CD4-positive, CD25-positive, alpha-beta regulatory T cell (primary cell): ENCODE data around the gene ANAPC5. TPM values are rescaled to one million over a fixed set of nuclear protein-coding genes. Genes with fewer than 3 reads are reported as not detected.

Experiments used
- ATAC-seq, 2 donors: fragments of 150-1000 bp; cut with Tn5 transposase; one replicate each; pipeline ENCODE4 v1.10.0; 2021; ENCODE audit warnings: low read depth in 2 of 2, moderate number of reproducible peaks in 2 of 2, moderate library complexity in 1 of 2
- DNase-seq, 3 donors: peaks; one replicate each; pipeline versions ENCODE4 v3.0.0 to v3.0.0-alpha.2; 2012 to 2022; ENCODE audit warnings: mixed read lengths in 1 of 3
- H3K27ac ChIP-seq: one replicate; pipeline ENCODE4 v1.7.0; 2013; ENCODE audit warnings: mild to moderate bottlenecking, low read length; ENCODE audit not compliant: insufficient read depth, poor library complexity, severe bottlenecking
- H3K27me3 ChIP-seq: one replicate; pipeline ENCODE4 v1.7.0; 2013; ENCODE audit warnings: low read length; ENCODE audit not compliant: control insufficient read depth, insufficient read depth
- H3K36me3 ChIP-seq: one replicate; pipeline ENCODE4 v1.7.0; 2013; ENCODE audit warnings: mild to moderate bottlenecking, low read length, moderate library complexity; ENCODE audit not compliant: control insufficient read depth, insufficient read depth
- H3K4me1 ChIP-seq: 2 replicates; pipeline ENCODE4 v1.7.0; 2013; ENCODE audit warnings: mild to moderate bottlenecking, low read length; ENCODE audit not compliant: insufficient read depth, control insufficient read depth, poor library complexity, severe bottlenecking
- H3K4me3 ChIP-seq: one replicate; pipeline ENCODE4 v1.7.0; 2013; ENCODE audit warnings: low read depth, mild to moderate bottlenecking, low read length, moderate library complexity
- H3K9me3 ChIP-seq, 2 experiments: 1 replicate in 1 of 2; 2 replicates in 1 of 2; pipeline ENCODE4 v1.7.0; 2013; ENCODE audit warnings: low read length in 2 of 2, mild to moderate bottlenecking in 1 of 2, moderate library complexity in 1 of 2; ENCODE audit not compliant: control insufficient read depth in 2 of 2
- H3K27ac Mint-ChIP-seq, 3 donors: one replicate each; pipeline ENCODE4 v1.8.0; 2020 to 2022; ENCODE audit warnings: mild to moderate bottlenecking in 3 of 3, mixed read lengths in 3 of 3, moderate library complexity in 2 of 3
- H3K27me3 Mint-ChIP-seq: one replicate; pipeline ENCODE4 v1.8.0; 2022; ENCODE audit warnings: mild to moderate bottlenecking, mixed read lengths
- H3K36me3 Mint-ChIP-seq: one replicate; pipeline ENCODE4 v1.8.0; 2020; ENCODE audit warnings: mixed read lengths
- H3K4me1 Mint-ChIP-seq, 4 donors: one replicate each; pipeline ENCODE4 v1.8.0; 2020 to 2022; ENCODE audit warnings: mixed read lengths in 4 of 4, mild to moderate bottlenecking in 1 of 4
- H3K4me3 Mint-ChIP-seq, 4 donors: one replicate each; pipeline ENCODE4 v1.8.0; 2020 to 2022; ENCODE audit warnings: mild to moderate bottlenecking in 4 of 4, mixed read lengths in 4 of 4, moderate library complexity in 3 of 4
- H3K9me3 Mint-ChIP-seq, 7 donors: one replicate each; pipeline ENCODE4 v1.8.0; 2020 to 2022; ENCODE audit warnings: mixed read lengths in 7 of 7, mild to moderate bottlenecking in 3 of 7, moderate library complexity in 2 of 7
- polyA plus RNA-seq, 4 donors: library from polyadenylated mRNA; unstranded; fragments of 300-500 nt; fragmentation: Illumina TruSeq; gene quantifications; one replicate each; pipeline ENCODE4 v1.2.3, GENCODE V29; 2021
- total RNA-seq: library from RNA; stranded (reverse); gene quantifications from one replicate; pipeline ENCODE4 v1.2.3, GENCODE V29; 2022

The ANAPC5 gene
- total and polyA plus RNA-seq, 5 donors from 2014 or later = 113 to 141 (median 138) TPM

- Histone ChIP-seq H3K4me3 (peak overlapping the region; percentile 68), H3K9me3 (no peaks in the 10 kb centered on the region), H3K27ac (no peak overlapping the region), H3K36me3 (peaks cover 2% of the 10 kb centered on the region), H3K4me1 (peaks cover 32% of the 10 kb centered on the region), H3K27me3 (no peaks in the 10 kb centered on the region)
- peaks cover 10 to 38% (median 23%) of the 10 kb centered on the region in 4 donors for H3K4me1 Mint-ChIP-seq
- ATAC-seq = no peak
- H3K4me3 Mint-ChIP-seq = peak overlapping the region; percentile 91 to 93 (median 92)
- H3K27ac Mint-ChIP-seq = peak overlapping the region in 2 of 3 donors; percentile 45 to 87
- no peaks in the 10 kb centered on the region for H3K27me3 Mint-ChIP-seq
- H3K36me3 Mint-ChIP-seq = peaks cover 5% of the 10 kb centered on the region
- DNase-seq = peak in 1 of 3 donors; percentile 21
- H3K9me3 Mint-ChIP-seq = no peaks in the 10 kb centered on the region
Measured at GRCh38 chr12:121295116-121295745, 57.0 kb downstream of the ANAPC5 start.

GRCh38 chr12:121294151-121294889, 57.9 kb downstream of the ANAPC5 start:
- Histone ChIP-seq H3K9me3 (no peaks in the 10 kb centered on the region), H3K4me3 (no peak overlapping the region), H3K27me3 (no peaks in the 10 kb centered on the region), H3K36me3 (peaks cover 2% of the 10 kb centered on the region), H3K27ac (no peak overlapping the region), H3K4me1 (peaks cover 32% of the 10 kb centered on the region)
- Mint-ChIP-seq H3K4me3 (peak overlapping the region; percentile 26 to 92 (median 60)), H3K27ac (peak overlapping the region in 1 of 3 donors; percentile 8), H3K36me3 (peaks cover 9% of the 10 kb centered on the region), H3K4me1 (peaks cover 10 to 38% (median 26%) of the 10 kb centered on the region in 4 donors), H3K9me3 (no peaks in the 10 kb centered on the region), H3K27me3 (no peaks in the 10 kb centered on the region)
- DNase-seq (no peak), ATAC-seq (no peak)

DNA sequence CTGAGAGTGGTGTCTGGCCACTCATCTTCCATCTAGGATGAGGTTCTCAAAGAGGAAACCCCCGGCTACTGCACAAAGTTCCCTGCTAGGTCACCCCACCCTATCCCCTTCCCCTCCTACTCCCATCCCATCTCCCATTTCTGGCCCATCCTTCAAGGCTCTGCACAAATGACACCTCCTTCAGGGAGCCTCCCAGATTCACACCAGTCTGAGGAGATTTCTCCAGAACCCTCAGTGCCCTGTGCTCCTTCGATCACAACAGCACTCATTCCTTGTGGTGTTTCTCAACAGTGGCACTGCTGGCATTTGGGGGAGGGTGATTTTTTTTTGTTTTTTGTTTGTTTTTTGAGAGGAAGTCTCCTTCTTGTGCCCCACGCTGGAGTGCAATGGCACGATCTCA, 58.6 kb downstream of the ANAPC5 start:
- Histone ChIP-seq H3K9me3 (no peaks in the 10 kb centered on the region), H3K36me3 (peaks cover 2% of the 10 kb centered on the region), H3K27ac (no peak overlapping the region), H3K27me3 (no peaks in the 10 kb centered on the region), H3K4me1 (peaks cover 32% of the 10 kb centered on the region), H3K4me3 (no peak overlapping the region)
- H3K9me3 Mint-ChIP-seq = no peaks in the 10 kb centered on the region
- no peaks in the 10 kb centered on the region for H3K27me3 Mint-ChIP-seq
- peak overlapping the region in 1 of 3 donors; percentile 41 for H3K27ac Mint-ChIP-seq
- DNase-seq = no peak
- peak overlapping the region in 2 of 4 donors; percentile 11 to 66 for H3K4me3 Mint-ChIP-seq
- ATAC-seq = no peak
- peaks cover 10 to 43% (median 26%) of the 10 kb centered on the region in 4 donors for H3K4me1 Mint-ChIP-seq
- peaks cover 9% of the 10 kb centered on the region for H3K36me3 Mint-ChIP-seq

GRCh38 chr12:121290410-121290809, 61.8 kb downstream of the ANAPC5 start:
- Histone ChIP-seq H3K9me3 (no peaks in the 10 kb centered on the region), H3K4me3 (no peak overlapping the region), H3K27me3 (no peaks in the 10 kb centered on the region), H3K36me3 (peaks cover 2% of the 10 kb centered on the region), H3K27ac (no peak overlapping the region), H3K4me1 (peaks cover 12% of the 10 kb centered on the region)
- ATAC-seq = no peak
- H3K4me1 Mint-ChIP-seq = peaks cover 10 to 37% (median 22%) of the 10 kb centered on the region in 4 donors
- peak overlapping the region in 1 of 4 donors; percentile 70 for H3K4me3 Mint-ChIP-seq
- H3K27me3 Mint-ChIP-seq = no peaks in the 10 kb centered on the region
- DNase-seq = no peak
- H3K9me3 Mint-ChIP-seq = no peaks in the 10 kb centered on the region
- peak overlapping the region in 1 of 3 donors; percentile 58 for H3K27ac Mint-ChIP-seq
- H3K36me3 Mint-ChIP-seq = peaks cover 9% of the 10 kb centered on the region

DNA sequence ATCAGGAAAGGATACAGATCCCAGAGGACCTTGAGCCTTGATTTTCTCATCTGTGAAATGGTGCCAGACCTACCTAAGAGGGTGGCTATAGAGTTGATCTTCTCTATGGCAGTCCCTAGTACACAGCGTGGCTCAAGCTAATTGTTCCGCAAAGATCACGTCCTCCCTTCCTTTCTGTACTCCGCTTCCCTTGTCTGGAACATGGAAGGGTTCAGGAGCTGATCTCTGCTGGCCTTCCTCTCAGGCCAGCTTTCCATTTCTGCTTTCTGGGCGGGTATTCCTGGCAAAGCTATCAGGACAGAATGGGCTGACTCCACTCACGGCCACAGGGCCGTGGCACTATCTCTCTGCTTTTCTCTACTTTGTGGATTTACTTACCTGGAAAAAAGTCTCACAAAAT, 62.2 kb downstream of the ANAPC5 start:
- ATAC-seq (no peak), DNase-seq (no peak)
- Histone ChIP-seq H3K4me3 (no peak overlapping the region), H3K4me1 (peaks cover 7% of the 10 kb centered on the region), H3K9me3 (no peaks in the 10 kb centered on the region), H3K27ac (no peak overlapping the region), H3K36me3 (peaks cover 2% of the 10 kb centered on the region), H3K27me3 (no peaks in the 10 kb centered on the region)
- peaks cover 5 to 33% (median 18%) of the 10 kb centered on the region in 4 donors for H3K4me1 Mint-ChIP-seq
- H3K9me3 Mint-ChIP-seq = no peaks in the 10 kb centered on the region
- peaks cover 9% of the 10 kb centered on the region for H3K36me3 Mint-ChIP-seq
- H3K4me3 Mint-ChIP-seq = peak overlapping the region in 1 of 4 donors; percentile 70
- H3K27me3 Mint-ChIP-seq = no peaks in the 10 kb centered on the region
- H3K27ac Mint-ChIP-seq = peak overlapping the region in 1 of 3 donors; percentile 58

DNA sequence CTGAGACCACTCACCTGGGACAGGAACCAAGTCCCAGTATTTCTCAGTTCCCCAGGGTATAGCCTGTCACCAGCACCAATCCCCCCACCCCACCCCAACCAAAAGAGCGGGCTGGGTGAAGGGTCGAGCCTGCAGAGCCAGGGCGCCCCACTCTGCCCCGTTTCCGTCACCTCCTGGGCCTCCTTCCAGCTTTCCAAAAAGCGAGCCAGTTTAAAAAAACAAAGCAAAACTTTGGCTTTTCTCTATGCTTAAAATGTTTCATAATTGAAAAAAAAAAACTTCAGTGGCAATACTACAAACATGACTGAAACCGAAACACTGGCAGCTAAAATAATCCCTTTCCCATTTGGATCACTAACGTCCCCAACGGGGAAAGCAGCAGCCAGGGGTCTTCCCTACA, 63.2 kb downstream of the ANAPC5 start:
- H3K27ac Mint-ChIP-seq = no peak overlapping the region
- H3K9me3 ChIP-seq = no peaks in the 10 kb centered on the region
- peaks cover 9% of the 10 kb centered on the region for H3K36me3 Mint-ChIP-seq
- DNase-seq (no peak), ATAC-seq (no peak)
- H3K4me1 Mint-ChIP-seq = peaks cover 5 to 25% (median 12%) of the 10 kb centered on the region in 4 donors
- H3K4me3 Mint-ChIP-seq = no peak overlapping the region
- no peaks in the 10 kb centered on the region for H3K27me3 ChIP-seq
- H3K27ac ChIP-seq = no peak overlapping the region
- H3K27me3 Mint-ChIP-seq = no peaks in the 10 kb centered on the region
- peaks cover 2% of the 10 kb centered on the region for H3K36me3 ChIP-seq
- H3K4me1 ChIP-seq = no peaks in the 10 kb centered on the region
- no peaks in the 10 kb centered on the region for H3K9me3 Mint-ChIP-seq
- no peak overlapping the region for H3K4me3 ChIP-seq

DNA sequence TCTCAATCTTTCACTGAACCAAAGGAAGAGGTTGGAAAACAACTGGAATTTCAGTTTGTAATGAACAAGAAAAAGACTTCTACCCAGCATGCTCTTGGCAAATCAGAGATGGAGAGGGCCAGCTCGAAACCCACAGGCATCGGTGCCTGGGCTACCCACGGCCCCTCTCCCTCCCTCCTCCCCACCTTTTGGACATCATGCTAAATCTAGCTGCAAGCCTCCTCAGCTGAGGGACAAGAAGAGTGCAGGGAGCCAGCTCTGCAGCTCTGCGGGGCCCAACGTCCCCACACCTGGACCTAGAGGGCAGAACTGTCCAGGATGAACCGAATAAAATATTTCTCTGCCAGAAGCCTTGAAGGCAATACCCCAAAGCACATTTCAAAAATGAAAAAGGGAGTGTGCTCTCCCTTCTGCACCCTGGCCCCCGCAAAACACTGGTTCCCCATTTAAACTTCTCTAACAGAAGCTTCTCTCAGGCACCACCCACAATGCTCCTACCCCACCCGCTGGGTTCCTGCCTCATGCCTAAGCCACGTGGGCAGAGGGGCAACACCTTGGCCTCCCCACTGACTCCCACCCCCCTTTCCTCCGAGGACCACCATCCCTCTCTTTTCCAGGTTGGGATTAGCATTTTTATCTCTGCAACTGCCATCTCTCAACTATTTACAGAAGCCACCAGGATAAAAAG, 63.9 kb downstream of the ANAPC5 start:
- no peaks in the 10 kb centered on the region for H3K4me1 ChIP-seq

More for the DNA sequence above, 63.9 kb downstream of the ANAPC5 start:
- H3K9me3 ChIP-seq = no peaks in the 10 kb centered on the region
- H3K36me3 ChIP-seq = peaks cover 2% of the 10 kb centered on the region
- Mint-ChIP-seq H3K4me3 (no peak overlapping the region), H3K4me1 (peaks cover 5 to 22% (median 9%) of the 10 kb centered on the region in 4 donors), H3K36me3 (peaks cover 9% of the 10 kb centered on the region), H3K27me3 (no peaks in the 10 kb centered on the region), H3K27ac (no peak overlapping the region), H3K9me3 (no peaks in the 10 kb centered on the region)
- DNase-seq (no peak), ATAC-seq (no peak)
- H3K27me3 ChIP-seq = no peaks in the 10 kb centered on the region
- H3K27ac ChIP-seq = no peak overlapping the region
- no peak overlapping the region for H3K4me3 ChIP-seq
